ENCODE results near the gene TPM1. TPM values are rescaled to one million over a fixed set of nuclear protein-coding genes. Genes with fewer than 3 reads are reported as not detected.

TPM1 gene
- total and polyA plus RNA-seq, 2 donors (not counting 1 experiment from before 2014, with no cell fraction given), result 5.5 to 20.3 TPM

- Histone ChIP-seq H3K4me3 (ENCODE audit: control extremely low read depth in 1 of 5, extremely low read depth in 1 of 5, insufficient read depth in 1 of 5, low read depth in 2 of 5, low read length in 4 of 5) (no peak overlapping the region), H2AFZ (ENCODE audit: insufficient read depth, low read depth, low read length, poor library complexity, severe bottlenecking) (no peak overlapping the region), H3K9ac (ENCODE audit: low read length) (no peak overlapping the region), H3K9me3 (ENCODE audit: control extremely low read depth in 1 of 3, control insufficient read depth in 2 of 3, insufficient read depth in 1 of 3, low read length in 2 of 3) (no peaks in the 10 kb centered on the region), H3K4me2 (replicated peaks; ENCODE audit: low read depth, low read length, poor library complexity, severe bottlenecking) (no peak overlapping the region), H3K27me3 (replicated peaks in 1 of 4; ENCODE audit: control extremely low read depth in 1 of 4, control insufficient read depth in 3 of 4, insufficient read depth in 4 of 4, low read length in 3 of 4) (no peaks in the 10 kb centered on the region), H3K27ac (ENCODE audit: low read length in 2 of 2) (no peak overlapping the region), H3K36me3 (replicated peaks in 1 of 2; ENCODE audit: control extremely low read depth in 1 of 2, control insufficient read depth in 1 of 2, extremely low read depth in 1 of 2, insufficient read depth in 2 of 2, low read length in 1 of 2) (no peaks in the 10 kb centered on the region), H4K20me1 (ENCODE audit: control insufficient read depth, insufficient read depth, low read length, poor library complexity, severe bottlenecking) (no peaks in the 10 kb centered on the region), H3K79me2 (ENCODE audit: control insufficient read depth, insufficient read depth, low read length) (no peaks in the 10 kb centered on the region), H3K4me1 (ENCODE audit: control insufficient read depth in 2 of 2, insufficient read depth in 2 of 2, low read length in 2 of 2) (no peaks in the 10 kb centered on the region)
- H3K4me3 Mint-ChIP-seq, result no peak overlapping the region
- intact Hi-C loops (cut with micrococcal nuclease), result no loop called here
- no peak for TF ChIP-seq EZH2 (IDR thresholded peaks at IDR 0.05; ENCODE audit: borderline replicate concordance, insufficient read depth, low read depth, low read length, poor library complexity, severe bottlenecking)
- TF ChIP-seq CTCF (IDR thresholded peaks at IDR 0.05), result no peak
- ChIA-PET POLR2A (no interaction called here), CTCF (interaction anchor here (1.2 kb wide), 1 partner anchor 25 kb away, joined by 6 read pairs; no protein-coding TSS in a partner anchor)
- DNase-seq, result no peak
- ATAC-seq (ENCODE audit: low read depth), result no peak
- no peaks in the 10 kb centered on the region for H3K4me1 Mint-ChIP-seq
- no peaks in the 10 kb centered on the region for H3K9me3 Mint-ChIP-seq (ENCODE audit: insufficient read depth)
- peaks cover 8% of the 10 kb centered on the region for H3K27me3 Mint-ChIP-seq
- no peak overlapping the region for H3K27ac Mint-ChIP-seq
- WGBS (ENCODE audit: insufficient coverage), result 100% methylated on average over 3 of the region's 9 CpGs
These were observed 30.3 kb downstream of the TPM1 start for GRCh38 chr15:63072809-63073277.

GRCh38 chr15:63073497-63074172, 31.1 kb downstream of the TPM1 start:
- Histone ChIP-seq H3K4me1 (ENCODE audit: control insufficient read depth in 2 of 2, insufficient read depth in 2 of 2, low read length in 2 of 2) (no peaks in the 10 kb centered on the region), H3K9me3 (ENCODE audit: control extremely low read depth in 1 of 3, control insufficient read depth in 2 of 3, insufficient read depth in 1 of 3, low read length in 2 of 3) (no peaks in the 10 kb centered on the region), H3K9ac (ENCODE audit: low read length) (no peak overlapping the region), H4K20me1 (ENCODE audit: control insufficient read depth, insufficient read depth, low read length, poor library complexity, severe bottlenecking) (no peaks in the 10 kb centered on the region), H3K79me2 (ENCODE audit: control insufficient read depth, insufficient read depth, low read length) (no peaks in the 10 kb centered on the region), H3K4me2 (replicated peaks; ENCODE audit: low read depth, low read length, poor library complexity, severe bottlenecking) (no peak overlapping the region), H3K27me3 (replicated peaks in 1 of 4; ENCODE audit: control extremely low read depth in 1 of 4, control insufficient read depth in 3 of 4, insufficient read depth in 4 of 4, low read length in 3 of 4) (no peaks in the 10 kb centered on the region), H3K4me3 (ENCODE audit: control extremely low read depth in 1 of 5, extremely low read depth in 1 of 5, insufficient read depth in 1 of 5, low read depth in 2 of 5, low read length in 4 of 5) (no peak overlapping the region), H2AFZ (ENCODE audit: insufficient read depth, low read depth, low read length, poor library complexity, severe bottlenecking) (no peak overlapping the region), H3K36me3 (replicated peaks in 1 of 2; ENCODE audit: control extremely low read depth in 1 of 2, control insufficient read depth in 1 of 2, extremely low read depth in 1 of 2, insufficient read depth in 2 of 2, low read length in 1 of 2) (no peaks in the 10 kb centered on the region), H3K27ac (ENCODE audit: low read length in 2 of 2) (no peak overlapping the region)
- H3K4me1 Mint-ChIP-seq, result no peaks in the 10 kb centered on the region
- ATAC-seq (ENCODE audit: low read depth) (no peak), DNase-seq (no peak)
- H3K27ac Mint-ChIP-seq, result no peak overlapping the region
- peaks cover 9% of the 10 kb centered on the region for H3K27me3 Mint-ChIP-seq
- POLR2A ChIA-PET, result no interaction called here
- TF ChIP-seq EZH2 (IDR thresholded peaks at IDR 0.05; ENCODE audit: borderline replicate concordance, insufficient read depth, low read depth, low read length, poor library complexity, severe bottlenecking) (no peak), CTCF (IDR thresholded peaks at IDR 0.05) (no peak)
- intact Hi-C loops (cut with micrococcal nuclease), result no loop called here
- CTCF ChIA-PET, result interaction anchor here (1.2 kb wide), 1 partner anchor 26 kb away, joined by 6 read pairs; no protein-coding TSS in a partner anchor
- 70% methylated on average over 4 of the region's 9 CpGs for WGBS (ENCODE audit: insufficient coverage)
- no peaks in the 10 kb centered on the region for H3K9me3 Mint-ChIP-seq (ENCODE audit: insufficient read depth)
- H3K4me3 Mint-ChIP-seq, result no peak overlapping the region

Data from B cell (primary cell).